Activated CD8-positive, alpha-beta memory T cell treated with anti-CD3 and anti-CD28 coated beads, Interleukin-2, amount 50 U/mL, for 1 hour (primary cell): ENCODE measurements around the gene TEX51.

Experiments used
- DNase-seq: peaks from one replicate; pipeline ENCODE4 v3.0.0-alpha.2; 2020; ENCODE audit errors: extremely low read depth

TEX51 gene

DNA sequence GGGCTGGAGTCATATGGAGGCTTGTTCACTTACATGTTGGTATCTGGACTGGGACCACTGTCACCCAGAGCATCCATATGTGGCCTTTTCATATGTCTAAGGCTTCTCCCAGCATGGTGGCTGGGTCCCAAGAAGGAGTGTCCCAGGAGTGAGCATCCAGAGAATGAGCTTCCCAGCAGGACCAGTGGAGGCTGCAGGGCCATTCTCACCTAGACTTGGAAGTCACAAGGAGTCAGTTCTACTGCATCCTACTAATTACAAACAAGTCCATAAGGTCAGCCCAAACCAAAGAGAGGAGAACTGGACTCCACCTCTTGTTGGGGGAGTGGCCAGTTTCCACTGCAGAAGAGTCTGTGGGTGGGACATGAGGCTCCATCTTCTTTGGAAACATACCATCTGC is 5.1 kb upstream of the TEX51 start:
- no peak for DNase-seq

DNA sequence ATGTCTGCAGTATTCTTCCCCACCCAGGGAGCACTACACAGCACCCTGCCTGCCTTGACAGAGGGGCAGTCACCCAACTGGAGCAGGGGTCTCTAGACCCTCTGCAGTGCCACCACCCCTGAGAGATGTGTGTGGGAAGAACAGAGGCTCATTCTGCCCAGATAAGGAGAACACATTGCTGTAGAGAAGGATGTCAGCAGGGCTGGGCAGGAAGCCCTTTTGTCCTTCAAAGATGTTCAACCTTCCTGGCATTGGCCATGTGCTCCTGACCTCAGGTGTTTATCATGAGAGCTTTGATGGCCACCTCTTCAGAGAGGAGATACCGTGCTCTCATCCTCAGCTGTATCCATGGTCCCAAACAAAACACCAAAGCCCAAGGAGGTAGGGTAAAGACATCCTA is 4.6 kb upstream of the TEX51 start:
- no peak for DNase-seq

DNA sequence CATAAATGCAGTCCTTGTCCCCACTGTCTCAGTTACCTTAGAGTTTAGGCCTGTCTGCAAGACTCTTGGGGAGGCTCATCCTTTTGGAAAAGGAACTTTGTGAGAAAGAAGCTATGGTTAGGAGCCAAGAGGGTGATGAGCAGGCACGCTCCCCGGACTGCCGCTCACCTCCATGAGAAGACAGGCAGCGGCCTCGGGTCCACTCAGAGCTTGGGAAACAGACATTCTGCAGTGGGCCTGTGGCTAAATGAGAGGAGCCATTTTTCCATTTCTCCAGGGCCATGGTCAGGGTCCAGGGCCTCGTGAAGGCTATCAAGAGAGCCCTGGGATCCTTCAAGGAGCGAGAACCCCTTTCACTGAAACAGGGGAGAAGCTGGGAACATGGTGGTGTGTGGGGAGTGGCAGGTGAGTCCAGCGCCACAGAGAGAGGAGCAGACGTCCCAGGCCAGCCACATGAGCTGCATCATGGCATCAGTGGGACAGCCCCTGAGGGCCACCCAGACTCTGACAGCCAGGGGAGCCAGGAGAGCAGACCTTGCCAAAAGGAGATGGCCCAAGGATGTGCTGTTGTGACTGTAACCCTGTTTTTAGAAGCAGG is 4.0 kb upstream of the TEX51 start:
- no peak for DNase-seq

DNA sequence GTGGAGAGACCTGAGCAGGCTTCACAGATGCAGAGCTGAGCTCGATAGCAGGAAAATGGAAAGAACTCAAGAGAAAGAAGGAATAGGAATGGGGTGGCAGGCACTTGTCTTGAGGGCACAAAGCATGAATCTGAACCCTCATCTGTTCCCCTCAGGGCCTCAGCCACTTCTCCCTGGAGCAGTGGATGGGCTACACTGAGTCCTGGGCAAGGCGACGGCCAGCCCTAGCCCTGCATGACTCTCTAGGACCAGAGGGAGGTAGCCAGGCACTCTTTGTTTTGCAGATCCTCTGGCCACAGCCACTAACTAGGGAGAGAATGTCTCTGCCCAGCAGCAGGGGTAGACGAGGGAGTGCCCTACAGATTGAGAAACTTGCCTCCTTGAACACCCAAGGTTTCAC is 3.4 kb upstream of the TEX51 start:
- no peak for DNase-seq

DNA sequence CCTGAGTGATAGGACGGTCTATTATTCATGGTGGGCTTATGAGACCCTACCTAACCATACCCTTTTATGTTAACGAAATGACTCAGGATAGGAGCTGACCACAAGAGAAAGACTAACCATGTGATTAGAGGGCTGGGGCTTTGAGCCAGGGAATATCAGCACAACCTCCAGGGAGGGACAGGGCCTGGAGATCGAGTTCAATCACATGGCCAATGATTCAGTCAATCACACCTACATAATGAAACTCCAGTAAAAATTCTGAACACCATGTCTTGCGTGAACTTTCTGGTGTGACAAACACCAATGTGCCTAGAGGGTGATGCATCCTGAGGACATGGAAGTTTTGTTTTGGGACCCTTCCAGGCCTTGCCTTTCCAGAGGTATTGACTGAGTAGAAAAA is 2.2 kb upstream of the TEX51 start:
- DNase-seq, result no peak

DNA sequence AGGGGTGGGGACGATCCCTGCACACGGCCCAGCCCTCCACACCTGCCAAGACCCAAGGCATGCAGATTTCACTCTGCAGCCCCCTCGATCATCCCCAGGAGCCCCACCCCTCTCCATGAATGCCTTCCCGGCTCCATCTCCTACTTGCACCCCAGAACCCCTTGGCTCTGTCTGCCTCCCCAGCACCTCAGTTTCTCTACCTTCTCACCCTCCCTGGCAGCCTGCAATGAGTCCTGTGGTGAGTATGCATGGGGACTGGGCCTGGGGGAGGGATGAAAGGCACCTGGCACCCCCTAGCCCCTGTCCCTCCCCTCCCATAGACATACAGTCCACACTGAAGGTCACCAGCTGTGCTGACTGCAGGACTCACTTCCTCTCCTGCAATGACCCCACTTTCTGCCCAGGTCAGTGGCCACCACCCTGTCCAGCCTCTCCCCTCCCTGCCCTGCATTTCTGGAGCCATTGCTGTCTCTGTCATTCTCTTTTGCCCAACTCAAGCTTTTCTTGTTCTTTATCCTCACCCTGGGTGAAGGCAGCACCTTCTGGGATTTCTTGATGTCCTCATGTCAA is 1.0 kb downstream of the TEX51 start:
- no peak for DNase-seq

DNA sequence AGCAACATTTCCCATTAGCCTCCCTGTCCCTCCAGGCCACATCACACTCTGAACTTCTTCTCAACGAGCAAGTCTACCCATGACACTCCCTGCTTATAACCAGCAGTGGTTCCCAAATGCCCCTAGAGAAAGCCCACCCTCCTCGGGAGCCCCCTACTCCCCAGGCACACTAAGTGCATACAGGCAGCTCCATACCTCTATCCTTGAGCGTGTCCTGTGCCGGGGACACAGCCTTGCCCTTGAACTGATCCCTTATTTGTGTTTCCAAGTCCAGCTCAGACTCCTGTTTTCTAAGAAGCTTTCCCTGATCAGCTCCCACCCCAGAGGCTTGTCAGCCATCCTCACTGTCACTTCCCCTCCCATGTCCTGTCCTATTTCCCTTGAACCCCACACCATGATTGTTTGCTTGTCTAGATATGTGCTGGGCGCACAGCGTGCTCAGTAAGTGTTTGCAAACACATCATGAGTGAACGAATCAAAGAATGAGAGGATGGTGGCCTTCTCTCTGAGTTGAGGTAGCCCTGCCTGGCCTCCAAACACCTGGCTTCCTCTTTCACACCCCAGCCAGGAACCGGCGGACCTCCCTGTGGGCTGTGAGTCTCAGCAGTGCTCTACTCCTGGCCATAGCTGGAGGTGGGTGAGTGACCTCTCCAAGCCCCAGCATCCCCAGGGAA is 2.1 kb downstream of the TEX51 start:
- DNase-seq, result no peak

DNA sequence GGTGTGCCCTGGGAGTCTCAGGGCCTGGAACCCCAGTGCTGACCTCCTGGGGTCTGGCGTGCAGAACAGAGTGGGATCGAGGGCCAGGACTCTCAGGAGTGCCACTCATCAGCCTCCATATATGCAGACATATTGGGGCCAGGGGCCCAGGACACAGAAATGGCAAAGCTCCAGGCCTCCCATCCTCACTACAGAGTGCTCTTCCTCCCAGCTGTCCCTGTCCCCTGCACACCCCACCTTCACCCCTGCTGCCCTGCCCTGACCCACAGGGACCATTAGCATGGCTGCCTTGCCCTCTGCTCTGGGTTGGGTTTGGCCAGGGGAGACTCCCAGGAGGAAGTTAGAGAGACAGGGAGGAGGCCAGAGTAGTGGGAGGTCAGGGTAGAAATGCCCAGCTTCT is 2.8 kb downstream of the TEX51 start:
- no peak for DNase-seq

DNA sequence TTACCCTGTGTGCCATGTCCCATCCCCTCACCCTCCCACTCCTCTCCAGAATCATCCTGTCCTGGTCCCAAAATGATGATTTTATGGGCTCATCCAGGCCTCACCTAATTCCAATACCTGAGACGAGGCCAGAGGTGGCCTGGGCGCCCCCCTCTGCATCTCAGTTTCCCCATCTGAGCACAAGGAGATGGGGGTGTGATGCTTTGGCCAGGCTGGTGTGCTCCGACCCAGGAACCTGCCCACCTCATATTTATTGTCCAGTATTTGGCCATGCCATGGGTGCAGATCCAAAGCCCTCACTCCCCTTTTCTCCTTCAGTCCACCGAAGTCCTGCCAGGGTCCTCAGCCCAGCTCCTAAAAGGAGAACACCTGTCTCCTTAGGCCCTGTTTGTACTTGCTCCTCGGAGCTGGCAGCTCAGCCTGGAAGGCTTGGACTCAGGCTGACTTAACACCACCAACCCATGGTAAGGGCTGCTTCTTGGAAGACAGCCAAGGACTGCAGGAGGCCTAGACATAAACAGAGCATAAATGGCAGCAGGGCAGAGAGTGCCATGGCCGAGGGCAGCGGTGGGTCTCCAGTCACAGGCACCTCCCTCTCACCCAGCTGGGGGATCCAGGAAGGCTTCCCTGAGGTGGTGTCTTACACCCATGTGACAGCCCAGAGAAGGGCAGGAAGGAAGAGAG is 3.6 kb downstream of the TEX51 start:
- no peak for DNase-seq

DNA sequence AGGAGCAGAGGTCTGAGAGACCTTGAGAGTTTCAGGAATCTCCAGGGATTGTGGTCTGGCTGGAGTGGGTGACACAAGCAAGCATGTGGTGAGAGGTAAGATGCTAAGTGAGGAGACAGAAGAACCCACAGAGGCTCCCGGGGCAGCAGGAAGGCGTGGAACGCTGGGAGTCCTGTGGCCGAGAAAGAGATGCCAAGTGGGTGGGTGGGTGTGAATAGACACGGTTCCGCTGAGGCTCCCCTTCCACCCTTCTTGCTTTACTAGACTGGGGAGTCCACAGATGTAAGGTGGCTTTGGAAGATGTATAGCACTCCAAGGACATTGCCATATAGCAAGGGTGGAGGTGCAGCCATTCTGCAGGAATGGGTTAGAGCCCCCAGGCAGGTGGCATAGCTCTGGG is 4.2 kb downstream of the TEX51 start:
- no peak for DNase-seq

DNA sequence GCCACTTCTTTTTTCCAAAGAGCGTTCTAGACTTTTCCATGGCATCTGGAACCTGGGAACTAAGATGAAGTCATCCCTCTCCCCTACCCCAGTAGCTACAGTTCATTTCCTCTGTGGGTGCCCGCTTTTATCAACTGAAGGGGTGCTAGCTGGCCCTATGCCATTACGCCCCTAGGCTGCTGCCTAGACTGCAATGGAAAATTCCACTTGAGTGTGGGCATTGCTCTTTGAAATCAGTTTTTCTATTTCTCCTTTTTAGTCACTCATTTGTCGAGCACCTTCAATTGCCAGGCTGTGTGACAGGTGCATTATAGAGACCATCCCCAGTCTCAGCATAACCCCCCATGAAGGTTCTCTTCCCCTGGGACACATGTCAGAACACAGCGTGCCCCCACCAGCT is 7.3 kb downstream of the TEX51 start:
- no peak for DNase-seq

DNA sequence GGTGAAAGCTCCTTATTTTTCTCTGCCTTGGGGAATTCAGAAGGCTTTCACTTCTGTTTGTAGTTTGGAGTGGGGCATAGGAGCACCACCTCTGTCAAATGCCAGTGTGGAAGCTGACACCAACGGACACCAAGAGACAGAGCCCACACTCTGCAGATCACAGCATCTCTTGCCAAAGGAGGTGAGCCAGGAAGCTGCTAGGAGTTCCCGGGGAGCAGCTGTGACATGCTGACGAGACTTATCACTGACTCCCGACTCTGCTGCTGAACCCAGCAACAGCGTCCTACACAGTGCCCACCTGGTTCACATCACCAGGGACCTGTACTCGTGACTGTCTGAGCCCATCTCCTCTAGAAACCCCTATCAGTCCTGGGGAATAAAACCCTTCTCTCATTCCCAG is 8.1 kb downstream of the TEX51 start:
- no peak for DNase-seq

DNA sequence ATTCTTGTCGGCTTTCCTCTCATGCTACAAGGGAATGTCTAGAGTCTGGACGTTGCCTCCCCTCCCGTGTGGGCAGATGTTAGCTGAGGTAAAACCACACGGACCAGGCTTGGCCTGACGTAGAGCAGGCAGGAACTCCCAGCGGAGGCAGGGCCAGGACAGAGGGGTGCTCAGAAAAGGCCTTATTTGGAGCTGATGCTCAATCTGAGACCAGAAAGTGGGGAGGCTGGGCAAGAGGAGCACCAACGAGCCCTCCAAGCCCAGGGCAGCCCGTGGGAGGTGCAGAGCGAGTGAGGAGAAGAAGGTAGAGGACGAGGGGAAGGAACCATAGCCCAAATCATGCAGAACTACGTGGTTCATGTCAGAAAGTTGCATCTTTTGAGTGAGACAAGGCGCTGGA is 9.0 kb downstream of the TEX51 start:
- DNase-seq, result no peak

DNA sequence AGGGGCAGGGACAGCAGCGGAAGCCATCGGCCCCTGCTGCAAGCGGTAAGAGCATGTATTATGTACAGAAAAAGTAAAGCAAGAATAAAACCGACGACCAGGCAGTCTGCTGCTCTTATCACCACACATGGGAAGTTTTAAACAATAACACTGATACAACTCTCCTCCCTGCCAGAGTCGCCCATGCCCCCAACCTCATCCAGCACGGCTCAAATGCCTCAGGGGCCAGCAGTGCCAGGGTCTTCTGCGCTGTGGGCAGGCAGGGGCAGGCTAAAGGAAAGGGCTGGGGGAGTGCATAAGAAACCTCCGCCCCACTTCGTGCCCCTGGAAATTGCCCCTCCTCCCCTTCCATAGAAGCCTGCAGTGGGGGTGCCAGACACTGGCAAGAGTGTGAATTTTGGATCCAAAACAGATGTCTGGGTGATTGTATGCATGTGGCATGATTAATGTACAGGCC is 10.1 kb downstream of the TEX51 start:
- DNase-seq, result no peak

DNA sequence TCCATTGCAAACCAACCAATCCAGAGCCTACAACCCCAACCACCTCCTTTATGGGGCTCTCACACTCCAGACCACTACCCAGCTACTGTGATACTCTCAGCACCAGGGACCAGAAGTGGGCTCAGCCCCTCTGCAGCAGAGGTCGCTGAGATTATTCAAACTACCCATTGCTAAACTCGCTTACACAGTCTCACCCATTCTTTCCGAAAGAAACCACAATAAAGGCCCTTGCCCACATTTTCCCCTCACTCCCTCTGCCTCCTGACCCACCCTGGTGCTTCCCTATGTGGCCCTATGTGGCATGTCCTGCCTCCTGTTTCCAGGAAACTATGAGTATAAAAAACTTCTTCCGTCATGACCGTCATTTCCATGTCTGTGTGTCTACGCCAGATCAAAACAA is 10.7 kb downstream of the TEX51 start:
- no peak for DNase-seq

DNA sequence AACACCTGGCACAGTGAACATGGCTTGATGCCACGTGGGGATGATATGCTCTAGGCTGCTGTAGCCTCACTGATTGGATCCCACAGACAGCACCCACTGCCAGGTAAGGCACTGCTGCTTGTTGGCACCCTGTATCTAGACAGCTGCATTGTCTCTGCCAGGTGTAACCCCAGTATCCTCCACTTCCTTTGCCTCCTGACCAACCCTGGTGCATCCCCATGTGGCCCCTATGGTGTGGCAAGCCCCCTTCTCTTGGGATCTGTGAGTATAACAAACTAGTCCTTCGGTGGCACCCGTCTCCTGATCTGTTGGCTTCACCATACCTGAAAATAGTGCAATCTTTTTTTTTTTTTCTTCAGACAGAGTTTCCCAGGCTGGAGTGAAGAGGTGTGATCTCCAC is 11.1 kb downstream of the TEX51 start:
- DNase-seq, result no peak

DNA sequence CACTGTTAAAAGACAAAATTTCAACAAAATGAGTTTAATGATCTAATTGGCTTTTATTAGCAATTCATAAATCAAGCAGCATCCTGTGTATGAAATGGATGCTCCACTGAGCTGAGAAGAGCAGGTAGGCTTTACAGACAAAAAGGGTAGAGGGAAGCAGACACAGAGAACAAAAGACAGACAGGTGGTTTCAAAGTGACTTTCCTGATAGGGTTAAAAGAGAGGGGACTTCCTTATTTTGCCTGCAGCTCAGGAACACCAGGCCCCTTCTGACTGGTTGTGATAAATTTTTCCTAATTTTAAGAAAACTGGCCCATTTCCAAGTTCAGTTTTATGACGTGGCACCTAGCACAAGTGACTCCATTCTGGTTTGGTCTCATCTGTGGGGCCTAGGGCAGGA is 11.9 kb downstream of the TEX51 start:
- DNase-seq, result no peak

DNA sequence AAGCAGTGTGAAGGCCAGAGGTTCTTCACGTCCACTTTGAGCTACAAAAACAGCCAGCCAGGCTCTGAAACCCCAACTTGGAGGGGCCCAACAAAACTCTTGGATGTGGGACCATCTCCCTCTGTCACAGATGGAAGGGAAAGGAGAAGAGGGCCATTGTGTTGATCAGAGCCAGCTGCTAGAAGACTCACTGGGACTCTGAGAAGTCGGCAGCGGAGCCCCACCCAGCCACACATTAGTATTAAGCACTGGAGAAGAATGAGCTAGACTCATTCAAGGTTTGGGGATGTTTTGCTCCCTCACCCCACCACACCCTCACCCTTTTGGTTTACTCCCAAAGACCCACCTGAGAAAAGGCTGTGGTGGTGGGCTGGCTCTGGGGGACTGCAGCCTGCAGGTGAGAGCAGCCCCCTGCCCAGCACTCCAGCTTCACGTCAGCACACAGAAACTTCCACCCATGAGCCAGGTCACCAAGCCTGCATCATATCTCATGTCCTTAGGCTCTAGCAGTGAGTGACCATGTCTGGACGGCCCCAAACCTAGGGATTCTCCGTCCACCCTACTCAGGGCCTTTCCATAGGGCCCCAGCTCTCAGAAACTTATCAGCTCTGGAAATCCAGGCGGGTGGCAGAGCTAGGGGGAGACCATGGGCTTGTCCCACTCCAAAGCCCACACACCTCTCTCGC is 12.6 kb downstream of the TEX51 start:
- DNase-seq, result no peak

DNA sequence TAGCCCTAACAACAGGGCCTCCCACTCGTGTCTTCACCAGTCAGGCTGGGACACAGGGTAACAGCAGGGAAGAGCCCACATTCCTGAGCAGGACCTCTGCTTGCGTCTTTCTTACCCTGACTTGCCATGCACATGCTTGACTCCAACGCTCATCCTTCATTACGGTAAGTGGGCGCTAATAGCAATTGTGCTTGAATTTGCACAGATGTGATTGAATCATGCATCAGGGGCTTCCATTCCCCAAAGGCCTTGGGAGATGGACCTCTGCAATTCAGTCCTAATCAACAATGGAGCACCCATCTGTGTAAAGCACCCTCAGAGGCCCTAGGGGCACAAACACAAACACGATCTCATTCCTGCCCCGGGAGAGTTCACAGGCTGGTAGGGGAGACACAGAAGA is 13.5 kb downstream of the TEX51 start:
- no peak for DNase-seq

DNA sequence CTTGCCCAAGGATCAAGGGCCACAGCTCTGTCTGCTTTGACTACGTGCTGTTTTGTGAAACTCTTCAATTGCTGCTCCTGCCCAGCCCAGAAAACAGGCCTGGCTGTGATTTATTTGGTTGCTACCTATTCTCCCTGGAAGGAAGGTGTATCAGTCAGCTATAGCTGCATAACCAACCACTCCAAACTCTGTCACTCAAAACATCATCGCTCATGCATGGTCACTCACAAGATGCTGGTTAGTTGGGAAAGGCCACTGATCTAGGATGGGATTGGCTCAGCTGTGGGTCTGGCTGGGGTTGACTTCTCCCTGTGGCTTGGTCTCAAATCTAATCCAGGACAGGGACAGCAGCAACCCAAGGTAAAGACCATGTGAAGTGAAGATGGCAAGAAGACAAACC is 14.6 kb downstream of the TEX51 start:
- DNase-seq, result no peak

DNA sequence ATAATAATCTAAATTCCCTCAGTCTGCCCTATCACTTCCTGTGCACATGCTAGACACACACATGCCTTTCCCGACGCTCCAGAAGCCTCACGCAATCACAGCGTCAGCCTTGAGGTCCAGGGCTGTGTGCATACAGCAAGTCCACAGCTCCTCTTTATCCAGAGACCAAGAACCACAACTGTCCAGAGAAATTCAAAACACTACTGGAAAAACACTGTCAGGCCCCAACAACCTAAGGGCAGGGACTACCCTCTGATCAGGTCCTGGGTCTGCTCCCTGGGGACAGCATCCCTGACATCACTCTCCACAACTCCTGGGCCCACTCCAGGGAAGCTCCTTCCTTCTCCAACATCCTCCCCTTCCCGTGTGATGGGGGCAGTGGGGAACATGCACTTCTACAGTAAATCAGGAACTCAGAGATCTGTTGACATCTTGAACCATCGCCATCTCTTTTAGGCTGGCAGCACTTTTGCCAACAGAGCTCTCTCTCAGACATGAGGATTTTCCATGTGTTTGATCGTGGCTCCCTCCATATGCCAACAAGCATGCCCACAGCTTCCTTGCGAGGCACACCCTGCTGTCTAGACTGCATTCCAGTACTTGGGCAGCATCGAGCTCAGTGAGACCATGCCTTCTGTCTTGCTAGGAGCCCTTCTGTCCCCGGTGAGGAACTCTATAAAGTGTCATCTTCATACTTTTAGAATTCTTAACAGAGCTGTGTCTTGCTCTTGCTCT is 15.4 kb downstream of the TEX51 start:
- DNase-seq, result no peak
